Skin of body (tissue), 2 donors: ENCODE data around the gene TMCC1. TPM values are rescaled to one million over a fixed set of nuclear protein-coding genes. Genes with fewer than 3 reads are reported as not detected.
A peak's percentile ranks its signal among the peaks of the same experiment; 100 is the strongest.
"Not testable (repeated sequence)": the region's sequence is repeated elsewhere in the genome, so short reads cannot be mapped to it uniquely, and the experiment has no call there.

Experiments used
- DNase-seq: peaks from one replicate; lab custom pipeline; 2025; lab: John Stamatoyannopoulos, UW
- total RNA-seq: library from RNA; depleted of rRNA; stranded (reverse); fragments of >200 nt; gene quantifications from one replicate; pipeline ENCODE4 v1.2.3, GENCODE V29; 2014

TMCC1 gene
- total RNA-seq, 1 donor from 2014 or later = 21.5 TPM

GRCh38 chr3:129688271-129688895 lies 205.1 kb downstream of the TMCC1 start:
- peak; percentile 60 for DNase-seq

- no peak for DNase-seq
These were observed 205.9 kb downstream of the TMCC1 start for GRCh38 chr3:129687586-129688125.

GRCh38 chr3:129686941-129687340 lies 206.6 kb downstream of the TMCC1 start:
- no peak for DNase-seq

- DNase-seq = no peak
These were observed 209.2 kb downstream of the TMCC1 start for GRCh38 chr3:129684270-129684669.

DNA sequence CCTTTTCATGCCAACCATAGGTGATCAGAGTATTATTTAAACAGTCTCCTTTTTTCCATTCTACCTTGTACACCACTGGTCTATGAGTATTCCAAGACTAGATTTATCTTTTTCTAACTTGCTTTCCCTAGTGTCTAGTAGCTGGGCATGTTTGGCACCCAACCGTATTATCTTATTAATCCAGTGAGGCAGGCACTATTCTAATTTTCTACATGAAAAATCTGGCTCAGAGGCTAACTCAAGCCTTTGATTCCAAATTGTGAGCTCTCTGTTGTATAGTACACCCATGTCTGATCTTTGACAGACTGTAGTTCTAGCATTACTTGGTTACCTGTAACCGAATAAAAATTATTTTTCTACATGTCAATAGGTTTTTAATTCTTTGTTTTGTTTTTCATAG lies 210.3 kb downstream of the TMCC1 start:
- no peak for DNase-seq

DNA sequence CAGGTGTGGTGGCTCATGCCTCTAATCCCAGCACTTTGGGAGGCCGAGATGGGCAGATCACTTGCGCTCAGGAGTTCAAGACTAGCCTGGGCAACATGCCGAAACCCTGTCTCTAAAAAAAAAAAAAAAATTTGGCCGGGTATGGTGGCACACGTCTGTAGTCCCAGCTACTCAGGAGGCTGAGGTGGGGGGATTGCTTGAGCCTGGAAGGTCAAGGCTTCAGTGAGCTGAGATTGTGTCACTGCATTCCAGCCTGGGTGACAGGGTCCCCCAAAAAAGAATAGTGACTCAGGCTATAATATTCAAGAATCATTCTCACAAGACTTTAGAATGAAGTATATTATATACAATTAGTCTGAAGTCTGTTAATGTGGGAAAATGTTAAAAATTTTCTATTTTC lies 216.5 kb downstream of the TMCC1 start:
- no peak for DNase-seq

DNA sequence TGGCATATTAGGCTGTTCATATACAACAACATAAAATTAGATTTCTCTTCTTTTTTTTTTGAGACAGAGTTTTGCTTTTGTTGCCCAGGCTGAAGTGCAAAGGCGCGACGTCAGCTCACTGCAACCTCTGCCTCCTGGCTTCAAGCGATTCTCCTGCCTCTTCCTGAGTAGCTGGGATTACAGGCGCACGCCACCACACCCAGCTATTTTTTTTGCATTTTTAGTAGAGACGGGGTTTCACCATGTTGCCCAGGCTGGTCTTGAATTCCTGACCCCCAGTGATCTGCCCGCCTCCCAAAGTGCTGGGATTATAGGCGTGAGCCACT lies 218.8 kb downstream of the TMCC1 start:
- not testable (repeated sequence) for DNase-seq

DNA sequence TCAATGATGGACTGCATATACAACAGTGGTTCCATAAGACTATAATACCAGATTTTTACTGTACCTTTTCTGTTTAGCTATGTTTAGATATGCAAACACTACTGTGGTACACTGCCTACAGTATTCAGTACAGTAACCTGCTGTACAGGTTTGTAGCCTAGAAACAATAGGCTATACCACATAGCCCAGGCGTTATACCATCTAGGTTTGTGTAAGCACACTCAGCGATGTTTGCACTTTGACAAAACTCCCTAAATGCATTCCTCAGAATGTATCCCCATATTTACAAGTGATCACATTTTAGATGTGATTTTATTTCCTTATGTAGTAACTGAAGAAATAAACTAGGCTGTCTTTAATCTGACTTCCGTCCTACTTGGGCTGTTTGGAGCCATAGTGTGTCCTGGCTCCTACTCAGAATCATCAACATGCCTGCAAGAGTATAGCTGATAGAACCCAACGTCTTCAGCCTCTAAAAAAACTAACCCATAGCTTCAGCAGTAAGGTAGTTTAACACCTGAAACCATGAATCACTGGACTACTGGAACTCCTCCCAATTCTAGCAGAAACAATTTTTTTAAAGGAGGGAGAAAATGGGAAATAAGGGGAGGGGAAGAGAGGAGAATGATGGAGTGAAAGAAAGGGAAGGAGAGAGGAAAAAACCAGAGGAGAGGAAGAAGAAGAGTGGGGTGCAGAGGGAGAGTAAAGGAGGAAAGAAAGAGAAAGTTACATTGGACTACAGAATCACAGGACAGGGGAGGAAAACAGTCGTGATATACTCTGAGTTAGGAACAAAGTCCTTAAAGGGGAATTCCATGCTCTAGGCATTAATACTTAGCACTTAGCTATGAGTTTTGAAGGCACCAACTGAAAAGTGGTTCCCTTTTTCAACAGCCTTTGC lies 219.4 kb downstream of the TMCC1 start:
- DNase-seq = no peak

- no peak for DNase-seq
These were observed 220.5 kb downstream of the TMCC1 start for GRCh38 chr3:129673012-129673411.

DNA sequence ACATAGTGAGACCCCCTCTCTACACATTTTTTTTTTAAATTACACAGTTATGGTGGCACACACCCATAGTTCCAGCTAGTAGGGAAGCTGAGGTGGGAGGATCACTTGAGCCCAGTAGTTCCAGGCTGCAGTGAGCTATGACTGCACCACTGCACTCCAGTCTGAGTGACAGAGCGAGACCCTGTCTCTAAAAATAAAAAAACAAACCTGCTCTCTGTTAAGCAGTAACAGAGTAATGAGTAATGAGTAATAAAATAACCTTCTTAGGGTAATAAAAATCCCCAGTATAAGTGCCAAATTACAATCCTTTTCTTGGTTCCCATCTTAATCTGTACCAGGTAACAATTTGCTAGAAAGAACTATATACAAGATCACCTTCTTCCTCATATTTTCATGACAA lies 221.1 kb downstream of the TMCC1 start:
- no peak for DNase-seq

DNA sequence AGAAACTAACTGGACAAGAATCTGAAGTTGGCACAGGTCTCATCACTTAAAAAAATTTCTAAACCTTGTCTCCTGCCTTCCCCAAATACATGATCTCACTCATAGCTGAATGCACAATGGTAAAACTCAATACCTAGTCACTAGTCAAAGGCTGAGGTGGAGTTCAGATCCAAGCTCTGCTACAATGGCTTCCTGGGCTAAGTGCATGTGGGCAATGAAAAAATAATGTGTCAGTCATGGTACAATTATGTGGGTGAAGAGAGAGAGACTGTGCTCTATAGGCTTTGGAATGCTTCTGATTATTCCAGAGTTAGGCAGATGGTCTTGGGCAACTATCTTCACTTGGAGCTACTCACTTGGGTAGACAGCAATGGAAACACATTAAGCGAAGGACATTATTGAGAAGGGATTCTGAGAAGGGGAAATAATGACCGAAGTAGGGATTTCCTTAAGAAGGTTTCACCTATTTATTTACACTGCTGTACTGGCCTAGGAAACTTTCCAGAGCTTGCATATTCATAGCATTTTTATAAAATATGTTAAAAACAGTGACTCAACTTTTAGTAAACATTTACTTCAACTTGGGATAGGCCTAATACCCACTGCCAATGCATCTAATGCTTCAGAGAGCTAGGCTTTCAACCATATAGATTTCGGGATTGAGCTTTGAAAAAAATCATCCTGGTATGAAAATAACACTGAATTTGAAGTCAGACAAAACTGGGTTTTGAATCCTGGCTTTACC lies 228.3 kb downstream of the TMCC1 start:
- DNase-seq = no peak

GRCh38 chr3:129663930-129664646 lies 229.4 kb downstream of the TMCC1 start:
- DNase-seq = no peak

GRCh38 chr3:129663045-129663446 lies 230.5 kb downstream of the TMCC1 start:
- no peak for DNase-seq

DNA sequence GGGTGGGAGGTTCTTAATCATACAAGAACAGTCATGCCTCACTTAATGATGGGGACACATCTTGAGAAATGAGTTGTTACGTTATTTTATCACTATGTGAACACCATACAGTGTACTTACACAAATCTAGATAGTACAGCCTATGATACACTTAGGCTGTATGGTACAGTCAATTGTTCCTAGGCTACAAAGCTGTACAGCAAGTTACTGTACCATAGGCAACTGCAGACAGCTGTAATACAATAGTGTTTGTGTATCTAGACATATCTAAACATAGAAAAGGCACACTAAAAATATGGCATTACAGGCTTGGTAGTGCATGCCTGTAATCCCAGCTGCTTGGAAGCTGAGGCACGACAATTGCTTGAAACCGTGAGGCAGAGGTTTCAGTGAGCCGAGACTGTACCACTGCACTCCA lies 231.3 kb downstream of the TMCC1 start:
- DNase-seq = no peak

- DNase-seq = no peak
These were observed 231.7 kb downstream of the TMCC1 start for GRCh38 chr3:129661766-129662165.

DNA sequence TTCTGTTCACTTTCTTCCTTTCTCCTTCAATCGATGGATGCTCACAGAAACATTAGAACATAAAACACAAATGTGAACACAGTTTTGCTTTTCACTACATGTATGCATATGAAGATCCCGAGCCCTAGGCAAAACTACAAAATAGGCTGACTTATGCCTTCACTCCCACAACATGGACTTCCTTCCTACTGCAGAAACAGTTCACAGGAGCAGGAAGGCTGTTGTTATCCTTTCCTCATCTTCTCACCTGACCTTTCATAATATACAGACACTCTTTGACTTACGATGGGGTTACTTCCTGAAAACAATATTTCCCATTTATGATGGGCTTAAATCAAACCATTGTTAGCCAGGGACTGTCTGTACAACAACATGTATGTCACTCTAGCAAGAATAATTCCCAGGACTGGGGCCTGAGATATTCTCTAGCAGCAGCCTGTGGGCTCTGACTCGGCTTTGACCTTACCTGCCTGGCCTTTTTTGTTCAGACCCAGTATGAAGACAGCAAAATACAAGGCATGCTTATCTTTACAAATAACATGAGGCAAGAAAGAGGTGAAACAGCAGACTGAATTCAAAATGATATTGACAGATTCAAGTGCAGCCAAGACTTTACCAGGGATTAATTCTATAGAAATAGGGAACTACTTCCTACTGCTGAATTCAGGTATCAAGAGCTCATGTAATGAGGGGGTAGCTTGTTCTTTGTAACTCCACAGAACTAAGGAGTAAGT lies 235.2 kb downstream of the TMCC1 start:
- no peak for DNase-seq

- DNase-seq = no peak
These were observed 236.1 kb downstream of the TMCC1 start for GRCh38 chr3:129657261-129658046.

DNA sequence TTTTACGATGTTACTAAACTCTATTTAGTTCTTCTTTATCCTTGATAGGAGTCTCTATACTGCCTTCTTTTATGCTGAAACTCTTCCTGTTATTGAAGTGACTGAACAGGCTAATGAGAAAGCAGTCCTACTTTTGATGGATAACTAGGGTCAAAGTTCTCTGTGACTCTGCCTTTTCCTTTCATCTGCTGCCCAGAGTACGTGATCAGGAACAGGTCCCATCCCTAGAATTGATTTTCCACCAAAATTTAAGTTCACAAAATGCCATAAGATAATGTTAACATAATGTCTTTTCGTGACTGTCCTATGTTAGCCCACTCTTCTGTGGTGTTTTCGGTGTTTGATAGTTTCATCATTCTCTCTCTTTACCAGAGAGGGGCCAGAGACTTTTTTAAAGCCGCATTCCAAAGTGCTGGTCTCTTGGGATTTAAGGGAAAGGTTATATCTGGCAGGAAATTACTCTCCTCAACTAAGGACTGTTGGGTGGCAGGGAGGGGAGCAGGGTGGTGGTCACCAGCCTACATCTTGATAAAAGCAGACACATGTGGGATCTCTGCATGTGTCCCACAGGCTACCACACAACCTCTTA lies 236.8 kb downstream of the TMCC1 start:
- no peak for DNase-seq

DNA sequence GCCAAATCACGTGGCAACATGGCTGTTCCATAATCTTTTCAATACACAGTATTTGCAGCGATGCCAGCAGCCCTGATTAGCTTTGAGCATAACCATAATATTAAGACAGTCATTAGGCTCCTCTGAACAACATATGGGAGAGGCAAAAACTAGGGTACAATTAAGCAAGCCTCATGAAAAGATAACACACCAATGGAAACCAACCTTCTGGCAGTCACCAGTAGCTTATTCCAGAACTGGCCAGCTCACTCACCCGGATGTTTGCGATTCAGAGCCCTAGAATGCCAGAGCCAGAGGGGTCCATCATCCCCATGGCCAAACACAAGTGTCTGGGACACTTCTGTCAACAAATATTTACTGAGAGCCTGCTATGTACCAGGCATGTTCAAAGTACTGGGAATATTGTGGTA lies 238.2 kb downstream of the TMCC1 start:
- DNase-seq = no peak
